Measurements from ENCODE around the gene DDX25.

Gene DDX25

GRCh38 chr11:125948278-125949051 is 44.2 kb downstream of the DDX25 start:
- Histone ChIP-seq H3K36me3 (ENCODE audit: control insufficient read depth, low read length) (no peaks in the 10 kb centered on the region), H3K4me3 (ENCODE audit: low read length) (no peak overlapping the region), H3K9me3 (ENCODE audit: control insufficient read depth, insufficient read depth, low read length) (no peaks in the 10 kb centered on the region), H4K20me1 (ENCODE audit: control insufficient read depth, insufficient read depth, low read depth, low read length) (no peaks in the 10 kb centered on the region), H3K27me3 (ENCODE audit: control insufficient read depth, low read length) (no peaks in the 10 kb centered on the region), H3K9me2 (replicated peaks; ENCODE audit: control insufficient read depth, low read length) (no peaks in the 10 kb centered on the region), H3F3A (ENCODE audit: control insufficient read depth, insufficient read depth) (no peaks in the 10 kb centered on the region), H3K79me2 (ENCODE audit: control insufficient read depth, low read length) (no peaks in the 10 kb centered on the region), H3K4me1 (ENCODE audit: control insufficient read depth, low read length) (no peaks in the 10 kb centered on the region), H3K27ac (ENCODE audit: low read depth, low read length) (no peak overlapping the region), H3K4me2 (ENCODE audit: low read length) (no peak overlapping the region)
- no peak for TF ChIP-seq CTCF (IDR thresholded peaks at IDR 0.05; ENCODE audit: low read depth, low read length, poor library complexity, severe bottlenecking)
- TF ChIP-seq EZH2phosphoT487 (IDR thresholded peaks at IDR 0.05; ENCODE audit: borderline replicate concordance, low read length), result no peak

DNA sequence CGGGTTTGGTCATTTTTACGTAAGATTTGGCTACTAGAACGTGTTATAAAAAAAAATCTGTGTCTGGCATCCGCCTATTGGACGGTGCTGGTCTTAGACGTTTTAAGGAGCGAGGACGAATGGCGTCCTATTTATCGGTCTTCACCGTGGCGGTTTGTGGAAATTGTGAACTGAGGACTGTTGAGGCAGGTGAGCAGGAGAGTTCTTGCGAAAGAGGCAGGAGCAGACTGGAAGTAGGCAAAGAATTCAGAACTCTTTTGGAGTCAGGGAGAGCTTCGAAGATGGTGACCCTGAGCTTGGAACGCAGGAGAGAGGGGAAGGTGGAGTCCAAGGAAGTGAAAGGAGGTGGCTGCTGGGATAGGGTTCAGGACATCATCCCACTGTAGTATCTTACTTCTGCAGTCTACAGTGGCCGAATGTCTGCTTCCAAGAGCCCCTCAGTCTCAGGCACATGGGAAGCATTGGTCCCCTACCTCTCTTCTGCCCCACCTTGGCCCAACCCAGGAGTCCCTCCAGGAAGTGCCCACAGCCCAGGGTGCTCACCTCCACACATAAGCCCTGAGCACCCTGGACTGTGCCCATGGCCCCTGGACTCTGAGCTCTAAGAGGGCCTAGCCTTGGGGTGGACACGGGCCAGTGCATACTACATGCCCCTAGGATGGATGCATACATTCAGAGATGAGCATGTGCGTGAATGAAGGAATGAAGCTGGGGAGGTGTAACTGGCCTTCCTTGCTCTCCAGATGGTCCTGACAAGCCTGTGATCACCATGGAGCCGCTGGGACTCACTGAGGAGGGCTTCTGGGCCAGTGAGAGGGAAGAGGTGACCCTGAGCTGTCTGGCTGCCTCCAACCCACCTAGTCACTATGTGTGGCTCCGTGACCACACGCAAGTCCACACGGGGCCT is 45.2 kb downstream of the DDX25 start:
- no peaks in the 10 kb centered on the region for H4K20me1 ChIP-seq (ENCODE audit: control insufficient read depth, insufficient read depth, low read depth, low read length)
- no peaks in the 10 kb centered on the region for H3K36me3 ChIP-seq (ENCODE audit: control insufficient read depth, low read length)
- H3K79me2 ChIP-seq (ENCODE audit: control insufficient read depth, low read length), result no peaks in the 10 kb centered on the region
- no peaks in the 10 kb centered on the region for H3K4me1 ChIP-seq (ENCODE audit: control insufficient read depth, low read length)
- no peaks in the 10 kb centered on the region for H3K9me2 ChIP-seq (replicated peaks; ENCODE audit: control insufficient read depth, low read length)
- H3K9me3 ChIP-seq (ENCODE audit: control insufficient read depth, insufficient read depth, low read length), result no peaks in the 10 kb centered on the region
- TF ChIP-seq CTCF (IDR thresholded peaks at IDR 0.05; ENCODE audit: low read depth, low read length, poor library complexity, severe bottlenecking) (no peak), EZH2phosphoT487 (IDR thresholded peaks at IDR 0.05; ENCODE audit: borderline replicate concordance, low read length) (no peak)
- no peak overlapping the region for H3K4me3 ChIP-seq (ENCODE audit: low read length)
- H3F3A ChIP-seq (ENCODE audit: control insufficient read depth, insufficient read depth), result no peaks in the 10 kb centered on the region
- H3K27ac ChIP-seq (ENCODE audit: low read depth, low read length), result no peak overlapping the region
- no peaks in the 10 kb centered on the region for H3K27me3 ChIP-seq (ENCODE audit: control insufficient read depth, low read length)
- no peak overlapping the region for H3K4me2 ChIP-seq (ENCODE audit: low read length)

DNA sequence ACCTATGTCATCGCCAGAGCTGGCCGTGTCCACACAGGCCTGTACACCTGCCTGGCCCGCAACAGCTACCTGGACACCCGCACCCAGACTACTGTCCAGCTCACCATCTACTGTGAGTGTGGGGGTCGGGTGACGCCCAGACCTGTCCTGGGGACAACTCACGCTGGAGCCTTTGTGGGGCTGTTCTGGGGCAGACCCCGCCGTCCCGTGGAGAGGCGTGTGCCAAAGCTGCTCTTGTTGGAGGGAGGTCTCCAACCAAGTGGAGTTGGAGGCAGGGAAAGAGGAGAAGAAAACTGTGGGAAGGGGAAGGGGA is 45.8 kb downstream of the DDX25 start:
- TF ChIP-seq EZH2phosphoT487 (IDR thresholded peaks at IDR 0.05; ENCODE audit: borderline replicate concordance, low read length), result no peak
- Histone ChIP-seq H3K9me2 (replicated peaks; ENCODE audit: control insufficient read depth, low read length) (no peaks in the 10 kb centered on the region), H3F3A (ENCODE audit: control insufficient read depth, insufficient read depth) (no peaks in the 10 kb centered on the region), H3K27me3 (ENCODE audit: control insufficient read depth, low read length) (no peaks in the 10 kb centered on the region), H3K4me2 (ENCODE audit: low read length) (no peak overlapping the region), H4K20me1 (ENCODE audit: control insufficient read depth, insufficient read depth, low read depth, low read length) (no peaks in the 10 kb centered on the region), H3K4me3 (ENCODE audit: low read length) (no peak overlapping the region), H3K27ac (ENCODE audit: low read depth, low read length) (no peak overlapping the region), H3K79me2 (ENCODE audit: control insufficient read depth, low read length) (no peaks in the 10 kb centered on the region), H3K4me1 (ENCODE audit: control insufficient read depth, low read length) (no peaks in the 10 kb centered on the region), H3K36me3 (ENCODE audit: control insufficient read depth, low read length) (no peaks in the 10 kb centered on the region), H3K9me3 (ENCODE audit: control insufficient read depth, insufficient read depth, low read length) (no peaks in the 10 kb centered on the region)
